Fibroblast of the aortic adventitia (primary cell): ENCODE measurements around the gene FOXN3. TPM values are rescaled to one million over a fixed set of nuclear protein-coding genes. Genes with fewer than 3 reads are reported as not detected.
"Not testable (repeated sequence)": the region's sequence is repeated elsewhere in the genome, so short reads cannot be mapped to it uniquely, and the experiment has no call there.

Experiments used
- DNase-seq: peaks from one replicate; pipeline ENCODE4 v3.0.0-alpha.2; 2010; ENCODE audit warnings: low read depth
- H3K4me3 ChIP-seq: 2 replicates; pipeline ENCODE4 v1.5.1; 2011; ENCODE audit warnings: low read depth, mild to moderate bottlenecking, control low read depth, low read length, moderate library complexity
- CTCF ChIP-seq: IDR thresholded peaks from 2 replicates; pipeline ENCODE4 v1.5.1; 2011; ENCODE audit warnings: mild to moderate bottlenecking, low read length, control low read depth, inconsistent platforms; ENCODE audit not compliant: insufficient read depth
- total RNA-seq: library from RNA; depleted of rRNA; stranded (reverse); fragments of >200 nt; gene quantifications from 2 replicates; pipeline ENCODE4 v1.2.3, GENCODE V29; 2012; ENCODE audit warnings: low replicate concordance

The FOXN3 gene
- total RNA-seq, 1 donor, result 35.3 TPM

- DNase-seq, result no peak
- no peak for TF ChIP-seq CTCF
- no peak overlapping the region for H3K4me3 ChIP-seq
Observed at GRCh38 chr14:89201645-89202044, 215.4 kb downstream of the FOXN3 start.

- H3K4me3 ChIP-seq, DNase-seq: not testable (repeated sequence)
Observed at GRCh38 chr14:89199357-89199756, 217.7 kb downstream of the FOXN3 start.

DNA sequence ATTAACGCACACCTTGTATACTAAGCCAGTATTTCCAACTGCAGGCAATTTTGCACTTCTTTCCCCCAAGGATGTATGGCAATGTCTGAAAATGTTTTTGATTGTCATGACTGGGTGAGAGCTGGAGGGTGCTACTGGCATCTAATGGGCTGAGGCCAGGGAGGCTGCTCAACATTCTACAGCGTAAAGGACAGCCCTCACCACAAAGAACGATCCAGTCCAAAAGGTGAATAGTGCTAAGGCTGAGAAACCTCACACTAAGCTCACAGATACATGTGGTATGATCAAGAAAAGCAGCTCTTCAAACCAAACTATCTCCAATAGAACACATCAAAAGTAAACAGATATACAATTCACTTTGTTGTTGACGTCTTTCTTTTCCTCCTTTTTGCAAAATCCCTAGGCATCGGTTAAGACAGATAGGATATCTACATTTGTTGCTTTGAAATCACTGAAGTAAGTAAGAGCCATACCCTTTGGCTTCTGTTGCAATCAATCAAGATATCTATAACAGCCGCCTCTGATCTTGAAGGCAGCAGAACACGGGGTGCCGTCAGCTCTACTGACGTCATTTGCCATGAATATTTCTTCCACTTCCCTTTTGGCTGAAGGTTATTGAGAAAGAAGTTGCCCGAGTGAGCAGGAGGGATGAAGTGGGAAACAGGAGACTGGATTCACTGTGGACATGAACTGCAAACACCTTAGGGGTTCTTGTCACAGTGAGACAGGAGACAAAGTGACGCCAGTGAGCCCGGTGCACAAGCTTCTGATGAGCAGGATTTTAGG is 218.3 kb downstream of the FOXN3 start:
- TF ChIP-seq CTCF, result no peak
- H3K4me3 ChIP-seq, result no peak overlapping the region
- no peak for DNase-seq

DNA sequence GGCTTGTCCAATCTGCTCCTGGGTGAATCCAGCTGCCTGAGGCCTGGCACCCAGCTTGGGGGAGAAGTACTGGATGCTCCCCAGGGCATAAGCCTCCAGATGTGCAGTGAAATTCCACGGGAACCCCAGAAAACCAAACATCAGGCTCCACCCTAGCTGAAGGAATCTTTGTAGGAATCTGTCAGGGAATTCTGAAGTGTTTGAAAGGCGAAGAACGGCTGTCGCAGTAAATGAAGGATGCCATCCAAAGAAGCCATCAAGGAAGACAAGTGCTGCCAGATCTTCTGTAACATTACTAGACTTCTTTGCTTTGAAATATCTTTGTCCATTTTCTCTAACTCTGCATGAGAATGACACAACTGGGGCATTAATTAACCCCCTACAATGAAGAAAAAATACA is 219.4 kb downstream of the FOXN3 start:
- no peak for TF ChIP-seq CTCF
- no peak for DNase-seq
- no peak overlapping the region for H3K4me3 ChIP-seq

DNA sequence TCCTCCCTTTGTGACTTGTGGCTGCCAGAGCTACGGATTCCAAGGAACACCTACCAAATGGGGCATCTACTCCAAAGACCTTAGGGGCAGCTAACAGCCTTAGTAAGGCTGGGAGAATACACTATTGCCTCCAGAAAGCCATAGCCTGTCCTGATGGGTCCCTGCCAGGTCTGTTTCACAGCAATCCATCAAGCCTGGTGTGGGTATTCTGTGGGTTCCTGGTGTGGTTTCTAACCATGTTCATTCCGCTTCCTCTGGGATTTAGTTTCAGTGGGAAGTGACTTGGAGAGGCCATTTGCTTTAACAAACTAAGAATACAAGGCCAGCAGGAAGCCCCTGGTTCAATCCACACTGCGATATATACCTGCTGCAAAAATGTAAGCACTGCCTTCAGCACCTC is 220.5 kb downstream of the FOXN3 start:
- no peak for DNase-seq
- H3K4me3 ChIP-seq, result no peak overlapping the region
- no peak for TF ChIP-seq CTCF

GRCh38 chr14:89194376-89194775 is 222.7 kb downstream of the FOXN3 start:
- DNase-seq, result no peak
- no peak overlapping the region for H3K4me3 ChIP-seq
- no peak for TF ChIP-seq CTCF

GRCh38 chr14:89190765-89191513 is 226.1 kb downstream of the FOXN3 start:
- H3K4me3 ChIP-seq, result no peak overlapping the region
- no peak for TF ChIP-seq CTCF
- no peak for DNase-seq
